Stimulated activated CD4-positive, alpha-beta T cell treated with anti-CD3 and anti-CD28 coated beads, Interleukin-4, amount 100 ng/mL, for 1 hour (primary cell): ENCODE data around the gene CHAF1A.
A peak's percentile ranks its signal among the peaks of the same experiment; 100 is the strongest.

ENCODE experiments used
- DNase-seq: peaks from one replicate; pipeline ENCODE4 v3.0.0-alpha.2; 2020

Gene CHAF1A

DNA sequence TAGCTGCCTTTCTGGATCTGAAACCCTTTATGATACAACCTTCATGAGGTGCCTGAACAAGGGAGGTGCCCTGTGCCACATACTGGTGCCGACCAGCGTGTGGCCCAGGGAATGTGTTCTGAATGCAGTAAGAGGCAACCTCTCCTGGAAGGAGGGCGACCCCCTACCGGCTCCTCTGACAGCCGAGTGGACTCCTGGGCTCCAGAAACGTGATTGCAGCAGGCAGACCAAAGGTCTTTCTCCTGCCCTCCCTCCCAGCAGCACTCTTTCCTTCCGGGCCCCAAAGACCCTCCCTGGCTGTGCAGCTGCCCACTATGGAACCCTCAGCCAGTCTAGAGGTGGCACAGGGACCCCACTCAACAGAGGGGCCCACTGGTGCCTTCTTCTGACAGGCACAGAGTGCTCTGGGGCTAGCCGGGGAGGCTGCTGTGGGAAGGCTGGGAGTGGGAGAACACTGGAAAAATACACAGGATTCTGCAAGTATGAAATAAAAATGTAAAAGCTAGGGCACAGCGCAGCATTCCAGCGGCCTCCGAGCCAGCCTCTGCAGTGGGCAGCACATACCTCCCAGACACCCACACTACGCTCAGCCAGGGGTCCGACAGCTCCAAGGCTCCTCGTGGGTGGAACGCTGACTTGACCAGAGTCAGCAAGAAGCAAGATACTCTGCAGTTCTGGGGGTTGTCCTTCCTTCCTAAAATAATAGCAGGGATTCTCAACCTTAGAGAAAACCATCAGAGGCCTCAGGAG is 17.0 kb upstream of the CHAF1A start:
- no peak for DNase-seq

DNA sequence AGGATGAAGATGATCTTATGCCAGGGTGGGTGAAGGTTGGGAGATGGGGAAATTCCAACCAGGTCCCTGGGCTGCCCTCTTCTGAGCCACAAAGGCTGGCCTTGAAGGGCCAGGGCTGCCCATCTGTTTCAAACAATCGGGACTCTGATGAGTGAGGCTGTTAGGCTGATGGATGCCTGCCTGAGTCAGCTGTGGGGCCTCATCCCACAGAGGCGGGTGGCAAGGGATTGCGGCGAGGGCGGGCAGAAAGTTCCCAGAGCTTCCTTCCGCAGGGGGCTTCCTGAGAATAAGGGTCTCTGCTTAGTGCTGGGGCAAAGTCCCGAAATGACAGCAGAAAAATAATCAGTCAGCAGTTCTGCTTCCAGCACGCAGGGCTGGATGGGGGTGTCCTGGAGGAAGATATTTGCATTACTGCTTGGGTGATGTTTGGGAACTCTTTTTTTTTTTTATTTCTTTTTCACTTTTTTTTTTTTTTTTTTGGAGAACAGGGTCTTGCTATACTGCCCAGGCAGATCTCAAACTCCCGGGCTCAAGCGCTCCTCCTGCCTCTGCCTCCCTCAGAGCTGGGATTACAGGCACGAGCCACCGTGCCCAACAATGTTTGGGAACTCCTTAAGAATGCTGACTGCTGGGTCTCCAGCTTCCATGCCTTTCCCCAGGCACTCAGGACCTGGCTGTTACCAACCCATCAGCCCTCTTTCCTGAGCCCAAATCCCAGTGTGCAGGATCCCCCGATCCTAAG is 16.2 kb upstream of the CHAF1A start:
- DNase-seq: no peak

DNA sequence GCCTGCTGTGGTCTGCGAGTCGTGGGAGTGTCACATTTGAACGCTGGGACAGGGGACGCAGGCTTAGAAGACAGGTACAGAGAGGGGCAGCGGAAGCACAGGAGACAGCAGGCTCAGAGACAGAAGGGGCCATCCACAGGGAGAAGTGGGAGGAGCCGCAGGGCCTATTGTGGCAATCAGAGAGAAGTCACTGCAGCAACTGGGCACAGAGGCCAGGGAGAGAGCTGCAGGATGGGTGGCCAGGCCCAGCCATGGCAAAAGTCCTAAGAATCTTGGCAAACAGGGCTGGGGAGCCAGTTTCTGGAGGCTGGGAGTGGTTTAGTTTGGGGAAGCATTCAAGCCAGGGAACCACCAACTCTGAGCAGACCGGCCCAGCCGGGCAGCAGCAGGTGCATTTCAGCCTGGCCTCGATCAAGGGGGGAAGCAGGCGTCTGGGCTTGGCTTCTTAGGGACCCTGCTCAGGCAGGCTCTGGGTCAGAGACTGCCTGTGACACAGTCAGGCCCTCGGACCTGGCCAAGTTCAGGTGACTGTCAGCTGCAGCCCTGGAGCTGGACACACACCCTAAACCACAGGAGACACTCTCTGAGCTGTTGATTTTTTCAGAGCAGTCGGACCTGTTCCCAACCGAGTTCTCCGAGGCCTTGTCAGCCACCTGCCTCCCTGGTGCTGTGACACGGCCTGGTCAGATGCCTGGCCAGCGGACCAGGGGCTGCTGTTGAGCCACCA is 13.9 kb upstream of the CHAF1A start:
- DNase-seq: no peak

DNA sequence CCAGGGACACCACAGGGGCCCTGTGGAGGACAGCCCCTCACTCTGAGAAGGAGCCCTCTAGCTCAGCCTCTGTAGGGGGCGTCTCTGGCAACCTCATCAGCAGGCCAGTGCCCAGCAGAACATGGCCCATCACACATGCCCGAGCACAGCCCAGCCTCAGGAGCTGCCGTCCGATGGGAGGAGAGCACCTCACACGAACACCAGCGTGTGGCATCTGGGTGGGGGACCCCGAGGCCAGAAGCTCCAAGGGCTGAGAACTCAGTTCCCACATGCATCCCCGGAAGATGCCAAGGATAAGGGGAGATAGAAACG is 13.4 kb upstream of the CHAF1A start:
- no peak for DNase-seq

DNA sequence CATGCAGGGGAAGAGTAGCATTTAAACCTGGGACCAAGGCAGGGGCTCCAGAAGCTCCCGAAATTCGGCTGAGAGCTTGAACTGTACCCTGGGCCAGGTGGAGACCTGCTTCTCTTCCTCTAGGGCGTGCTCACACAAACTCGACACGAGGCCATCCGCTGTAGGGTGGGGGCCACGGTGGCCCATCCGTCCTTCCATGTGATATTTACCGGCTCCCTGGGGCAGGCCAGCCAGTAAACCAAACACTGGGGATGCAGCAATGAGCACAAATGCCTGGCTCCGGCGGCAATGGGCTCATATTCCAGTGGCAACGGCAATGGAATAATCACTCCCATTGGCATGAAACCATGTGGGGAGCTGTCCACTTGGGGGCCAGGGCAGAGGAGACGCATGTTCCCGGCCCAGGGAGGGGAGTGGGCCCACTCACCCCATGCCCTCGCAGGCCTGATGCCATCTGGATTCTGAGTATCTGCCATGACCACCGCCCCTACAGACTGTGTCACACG is 12.9 kb upstream of the CHAF1A start:
- DNase-seq: no peak

DNA sequence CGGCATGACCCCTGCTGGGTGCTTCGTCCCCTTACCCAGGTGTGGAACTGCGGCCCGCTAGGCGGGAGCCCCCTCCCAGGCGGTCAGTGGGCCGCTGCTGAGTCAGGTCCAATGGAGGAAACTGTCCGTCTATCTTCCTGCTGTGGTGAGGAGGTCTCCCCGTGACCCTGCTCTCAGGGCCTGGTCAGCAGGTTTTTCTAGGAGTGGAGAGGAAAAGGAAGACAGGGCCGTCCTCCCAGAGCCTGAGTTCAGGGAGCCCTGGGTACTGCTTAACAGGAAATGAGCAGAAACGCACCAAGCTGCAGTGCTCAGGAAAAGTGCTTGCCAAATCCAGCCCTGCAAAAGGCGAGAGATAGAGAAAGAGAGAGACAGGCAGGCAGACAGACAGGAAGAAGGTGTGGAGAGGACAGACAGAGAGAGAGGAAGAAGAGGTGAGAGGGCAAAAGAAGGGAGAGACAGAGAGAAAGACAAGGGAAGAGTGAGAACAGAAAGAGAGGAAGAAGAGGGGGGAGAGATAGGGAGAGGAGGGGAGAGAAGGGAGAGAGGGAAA is 12.3 kb upstream of the CHAF1A start:
- DNase-seq: no peak

DNA sequence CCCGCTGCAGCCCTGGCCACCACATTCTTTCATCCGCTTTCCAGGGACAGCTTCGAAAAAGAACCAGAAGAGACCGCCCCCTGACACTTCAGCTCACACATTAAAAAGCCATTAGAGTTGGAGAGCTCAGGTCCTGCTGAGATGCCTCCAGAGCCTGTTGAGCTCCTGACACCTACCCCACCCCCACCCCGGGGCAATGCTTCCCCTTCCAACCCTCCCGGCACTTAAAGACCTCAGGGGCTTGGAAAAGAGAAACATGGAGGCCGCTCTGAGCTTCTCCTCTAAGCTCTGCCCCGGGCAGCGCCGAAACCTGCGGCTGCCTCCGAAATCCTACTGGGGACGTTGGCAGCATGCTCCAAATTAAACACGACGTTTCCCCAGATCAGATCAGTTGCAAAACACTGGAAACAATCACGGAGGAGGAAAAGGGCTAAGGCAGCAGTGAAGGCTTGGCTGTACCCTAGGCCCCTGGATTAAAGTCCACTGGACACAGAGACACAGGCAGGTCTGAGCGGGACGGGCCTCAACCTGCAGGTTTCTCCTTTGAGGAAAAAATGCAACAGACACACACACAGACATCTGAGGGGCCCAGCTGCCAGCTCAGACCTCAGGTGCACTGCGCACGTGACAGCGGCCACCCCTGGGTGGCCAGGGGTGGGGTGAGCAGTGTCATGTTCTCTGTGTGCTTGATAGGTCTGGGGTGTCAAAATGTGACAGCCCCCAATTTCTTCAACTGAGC is 11.7 kb upstream of the CHAF1A start:
- no peak for DNase-seq

DNA sequence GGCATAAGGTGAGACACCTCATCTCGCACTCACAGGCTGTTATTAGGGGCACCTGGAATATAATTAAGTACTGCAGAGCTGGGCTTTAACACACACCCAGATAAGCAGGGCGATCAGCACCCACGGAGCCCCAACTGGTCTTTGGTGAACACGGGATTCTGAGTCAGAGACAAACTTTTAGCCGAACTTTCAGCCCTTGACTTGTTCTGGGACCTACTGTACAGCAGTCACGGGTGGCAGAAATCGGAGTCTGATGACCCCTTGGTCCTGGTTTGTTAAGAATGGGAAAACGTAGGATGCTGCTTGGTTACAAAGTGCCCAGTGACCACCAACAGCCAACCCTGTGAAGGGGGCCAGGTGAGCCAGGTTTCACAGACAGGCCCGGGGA is 11.1 kb upstream of the CHAF1A start:
- no peak for DNase-seq

DNA sequence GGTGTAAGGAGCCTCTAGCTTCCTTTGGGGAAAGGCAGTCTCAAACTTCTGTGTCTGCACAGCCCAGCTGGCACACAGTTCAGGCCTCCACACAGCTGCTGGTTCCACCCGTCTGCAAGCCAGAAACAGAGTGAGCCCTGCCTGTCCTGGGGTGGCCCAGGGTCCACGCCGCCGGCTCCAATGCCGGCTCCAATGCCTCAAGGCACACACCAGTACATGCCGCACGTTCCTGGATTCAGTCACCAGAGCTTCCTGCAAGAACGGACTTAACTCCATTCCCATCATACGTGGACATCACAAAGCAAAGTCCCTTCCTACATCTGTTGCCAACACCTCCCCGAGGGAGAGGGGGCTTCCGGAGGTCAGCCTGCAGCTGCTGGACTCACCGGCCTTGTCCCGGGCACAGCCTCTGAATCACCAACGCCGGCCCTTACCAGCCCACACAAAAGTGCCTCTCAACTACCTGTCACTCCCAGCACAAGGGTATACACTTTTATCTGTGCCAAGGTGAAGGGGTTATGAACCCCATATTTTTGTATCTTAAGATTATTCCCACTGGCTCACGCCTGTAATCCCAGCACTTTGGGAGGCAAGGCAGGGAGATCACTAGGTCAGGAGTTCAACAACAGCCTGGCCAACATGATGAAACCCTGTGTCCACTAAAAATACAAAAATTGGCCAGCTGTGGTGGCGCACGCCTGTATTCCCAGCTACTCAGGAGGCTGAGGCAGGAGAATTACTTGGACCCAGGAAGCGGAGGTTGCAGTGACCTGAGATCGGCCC is 10.5 kb upstream of the CHAF1A start:
- DNase-seq: no peak

DNA sequence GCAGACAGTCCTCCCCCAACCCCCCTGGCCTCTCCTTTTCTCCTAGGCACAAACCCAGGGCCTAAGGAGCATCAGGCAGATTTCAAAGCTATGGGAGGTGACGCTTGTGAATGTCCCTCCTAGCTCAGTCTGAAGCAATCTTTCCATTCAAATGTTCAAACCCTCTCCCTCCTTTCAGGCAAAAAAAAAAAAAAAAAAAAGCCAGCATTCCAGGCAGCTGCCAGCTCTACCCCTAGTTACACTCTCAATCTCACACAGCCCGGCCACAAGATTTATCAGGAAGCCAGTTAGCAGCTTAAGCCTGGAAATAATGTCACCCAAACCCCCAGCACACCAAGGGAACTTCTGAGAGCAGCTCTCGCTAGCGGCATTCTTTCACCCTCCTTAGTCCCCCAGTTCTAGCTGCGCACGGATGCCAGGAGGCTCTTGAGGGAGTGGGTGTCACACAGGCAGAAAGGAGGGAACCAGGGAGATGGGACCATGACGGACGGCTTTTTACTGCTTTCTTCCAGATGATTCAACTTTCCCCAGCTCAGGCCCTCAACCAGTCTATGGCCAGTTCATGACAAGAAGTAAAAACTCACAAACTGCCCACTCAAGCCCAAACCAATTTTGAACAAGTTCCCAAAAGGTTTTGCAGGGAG is 8.4 kb upstream of the CHAF1A start:
- no peak for DNase-seq

DNA sequence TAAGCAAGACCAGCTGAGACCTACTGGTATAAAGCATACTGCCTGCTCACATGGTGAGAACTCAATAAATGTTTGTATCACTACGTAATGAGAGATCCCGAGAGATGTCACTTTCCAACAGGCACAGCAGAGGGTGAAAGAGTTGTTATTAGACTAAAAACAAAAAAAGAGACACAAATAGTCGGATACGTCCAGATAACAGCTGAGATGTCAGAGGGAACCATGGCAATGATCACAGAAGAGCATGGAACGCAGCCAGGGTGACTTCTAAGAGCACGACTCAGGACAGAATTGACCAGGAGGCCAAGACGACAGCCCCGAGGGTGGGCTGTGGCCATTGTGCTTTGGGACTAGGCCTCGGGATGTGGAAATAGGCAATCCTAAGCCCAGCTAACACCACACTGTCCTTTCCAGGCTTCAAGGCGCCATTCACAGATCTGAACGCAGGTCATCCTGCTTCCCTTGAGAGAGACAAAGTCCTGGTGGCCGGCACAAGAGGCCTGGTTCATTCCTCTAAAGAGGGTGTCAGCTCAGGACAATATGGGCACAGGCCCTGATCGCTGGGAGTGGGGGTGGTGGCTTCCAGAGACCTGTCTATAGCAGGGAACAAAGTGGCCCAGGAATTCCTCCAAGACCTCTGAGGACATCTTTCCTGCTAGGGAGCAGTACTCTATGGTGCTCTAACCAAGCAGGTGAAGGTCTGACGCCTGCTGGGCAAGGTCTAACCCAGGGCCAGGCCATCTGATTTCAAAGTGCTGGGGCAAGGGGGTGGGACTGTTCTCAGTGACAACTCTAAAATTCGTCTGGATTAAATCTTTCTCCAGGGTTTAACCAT is 5.3 kb upstream of the CHAF1A start:
- DNase-seq: no peak

DNA sequence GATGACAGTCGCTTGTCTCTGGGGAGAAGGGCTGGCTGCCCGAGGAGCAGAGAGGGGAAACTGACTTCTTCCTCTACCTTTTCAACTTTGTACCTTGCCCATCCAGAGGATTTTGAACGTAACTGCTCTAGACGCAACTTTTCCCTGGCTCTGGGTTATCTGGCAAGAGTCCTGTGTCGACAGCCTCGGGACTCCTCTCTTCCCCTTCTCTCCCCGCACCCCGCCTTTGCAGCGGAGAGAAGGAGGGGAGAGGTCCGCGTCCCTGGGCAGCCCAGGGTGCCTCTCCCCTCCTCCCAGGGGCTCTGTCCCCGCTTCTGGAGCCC is 2.7 kb upstream of the CHAF1A start:
- no peak for DNase-seq

DNA sequence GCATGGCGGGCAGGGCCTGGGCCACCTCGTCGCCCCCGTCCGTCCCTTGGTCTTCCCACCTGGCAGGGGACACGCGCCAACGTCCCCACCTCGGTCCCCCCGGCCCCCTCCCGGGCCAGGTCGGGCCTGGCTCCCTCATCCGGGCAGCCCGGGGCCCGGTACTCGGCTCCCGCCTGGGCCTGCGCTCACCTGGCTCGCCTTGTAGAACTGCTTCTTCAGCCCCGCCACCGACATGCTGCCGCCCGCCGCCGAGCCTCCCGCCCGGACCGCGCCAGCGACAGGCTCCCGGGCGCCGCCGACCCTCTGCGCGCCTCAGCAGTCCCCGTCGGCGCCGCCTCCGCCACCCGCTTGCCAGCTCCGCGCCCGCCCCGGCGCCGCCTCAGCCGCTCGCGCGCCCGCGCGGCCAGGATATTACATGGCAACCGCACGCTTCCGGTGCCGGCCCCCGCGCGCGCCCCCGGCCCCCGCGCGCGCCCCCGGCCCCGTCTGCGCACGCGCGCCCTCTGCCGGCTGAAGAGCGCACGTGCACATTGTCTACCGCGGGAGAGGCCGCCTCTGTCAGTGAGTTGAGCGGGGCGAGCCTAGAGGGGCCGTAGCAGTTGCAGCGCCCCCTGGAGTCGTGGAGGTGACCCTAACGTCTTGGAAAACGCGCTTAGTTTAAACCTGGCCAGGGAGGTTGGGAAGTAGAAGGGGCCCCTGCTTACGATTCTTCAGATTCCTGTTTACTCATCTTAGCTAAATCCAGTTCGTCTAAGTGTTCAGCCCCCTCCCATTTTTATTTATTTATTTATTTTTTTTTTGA is 2.1 kb upstream of the CHAF1A start, which contains the start of gene SH3GL1:
TSS of gene SH3GL1 (minus strand) at position 413 of the 802 bp plus-strand sequence. CDS start at position 234, 179 bp downstream.
- DNase-seq: peak; percentile 92

DNA sequence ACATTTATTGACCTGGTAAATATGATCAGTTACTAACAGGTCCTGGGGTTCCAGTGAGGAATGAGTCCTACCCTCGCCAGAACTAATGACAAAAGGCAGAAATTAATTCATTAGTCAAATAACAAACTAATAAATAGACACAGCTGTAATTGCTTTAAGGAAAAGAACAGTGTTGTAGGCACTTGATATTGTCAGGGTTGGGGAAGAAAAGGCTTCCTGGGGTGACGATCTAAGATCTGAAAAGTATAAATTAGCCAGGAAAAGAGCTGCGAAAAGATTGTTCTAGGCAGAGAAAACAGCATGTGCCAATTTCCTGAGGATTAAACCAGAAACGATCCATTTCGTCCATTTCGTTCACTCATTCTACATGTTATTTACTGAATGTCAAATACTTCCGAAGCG is 670 bp upstream of the CHAF1A start:
- no peak for DNase-seq

DNA sequence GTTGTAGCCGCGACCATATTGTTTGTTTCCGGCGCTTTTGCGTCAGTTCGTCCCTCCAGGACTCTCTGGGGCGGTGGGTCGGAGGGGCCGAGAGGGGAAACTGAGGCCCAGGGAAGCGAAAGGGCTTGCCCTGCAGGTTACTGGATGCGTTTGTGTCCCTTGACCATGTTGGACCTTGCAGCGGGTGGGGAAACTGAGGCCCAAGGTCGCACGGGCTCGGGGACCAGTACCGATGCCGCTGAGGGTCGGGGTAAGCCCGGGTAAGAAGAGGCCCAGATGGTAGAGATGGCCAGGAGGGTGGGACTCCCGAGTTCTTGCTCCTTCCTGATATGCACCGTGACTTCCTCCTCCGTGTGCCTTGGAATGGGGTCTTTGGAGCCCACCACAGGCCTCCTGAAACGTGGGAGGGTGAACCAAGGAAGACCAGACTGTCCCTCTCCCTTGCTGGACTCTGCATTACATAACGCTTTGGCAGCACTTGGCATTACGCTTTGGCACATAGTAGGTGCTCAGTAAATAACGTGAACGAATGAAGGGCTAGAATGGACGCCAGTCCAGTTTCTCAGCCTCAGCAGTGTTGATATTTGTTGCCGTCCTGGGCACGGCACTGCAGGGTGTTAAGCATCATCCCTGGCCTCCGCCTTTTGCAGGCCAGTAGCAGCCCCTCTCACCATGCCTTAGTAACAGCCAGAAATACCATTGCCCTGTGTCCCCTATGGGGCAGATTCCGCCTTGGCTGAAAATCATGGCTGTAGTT is 743 bp downstream of the CHAF1A start:
- DNase-seq: no peak

DNA sequence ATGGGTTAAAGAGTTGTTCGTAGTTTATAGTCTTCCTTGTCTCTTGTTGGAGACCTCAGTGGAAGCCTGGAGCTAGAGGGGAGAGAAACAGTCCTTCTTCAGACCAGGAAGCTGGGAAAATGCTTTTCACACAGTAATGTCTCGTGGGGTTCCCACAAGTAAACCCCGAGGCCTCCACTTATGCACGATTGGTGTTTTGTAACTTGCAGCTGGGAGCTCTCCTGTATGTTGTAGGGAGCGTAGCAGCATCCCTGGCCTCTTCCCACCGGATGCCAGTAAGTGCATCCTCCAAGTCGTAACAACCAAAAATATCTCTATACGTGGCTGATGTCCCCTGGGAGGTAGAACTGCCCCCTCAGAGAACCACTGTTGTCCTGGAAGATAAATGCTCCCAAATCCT is 3.5 kb downstream of the CHAF1A start:
- no peak for DNase-seq

DNA sequence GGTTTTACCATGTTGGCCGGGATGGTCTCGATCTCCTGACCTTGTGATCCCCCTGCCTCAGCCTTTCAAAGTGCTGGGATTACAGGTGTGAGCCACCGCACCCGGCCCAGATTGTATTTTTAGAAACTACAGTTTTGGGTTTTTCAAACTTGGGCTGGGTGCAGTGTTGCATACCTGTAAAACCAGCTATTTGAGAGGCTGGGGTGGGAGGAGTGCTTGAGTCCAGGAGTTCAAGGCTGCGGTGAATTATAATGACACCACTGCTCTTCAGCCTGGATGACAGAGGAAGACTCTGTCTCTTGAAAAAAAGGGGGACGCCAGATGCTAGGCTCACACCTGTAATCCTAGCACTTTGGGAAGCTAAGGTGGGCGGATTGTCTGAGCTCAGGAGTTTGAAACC is 4.2 kb downstream of the CHAF1A start:
- DNase-seq: no peak

DNA sequence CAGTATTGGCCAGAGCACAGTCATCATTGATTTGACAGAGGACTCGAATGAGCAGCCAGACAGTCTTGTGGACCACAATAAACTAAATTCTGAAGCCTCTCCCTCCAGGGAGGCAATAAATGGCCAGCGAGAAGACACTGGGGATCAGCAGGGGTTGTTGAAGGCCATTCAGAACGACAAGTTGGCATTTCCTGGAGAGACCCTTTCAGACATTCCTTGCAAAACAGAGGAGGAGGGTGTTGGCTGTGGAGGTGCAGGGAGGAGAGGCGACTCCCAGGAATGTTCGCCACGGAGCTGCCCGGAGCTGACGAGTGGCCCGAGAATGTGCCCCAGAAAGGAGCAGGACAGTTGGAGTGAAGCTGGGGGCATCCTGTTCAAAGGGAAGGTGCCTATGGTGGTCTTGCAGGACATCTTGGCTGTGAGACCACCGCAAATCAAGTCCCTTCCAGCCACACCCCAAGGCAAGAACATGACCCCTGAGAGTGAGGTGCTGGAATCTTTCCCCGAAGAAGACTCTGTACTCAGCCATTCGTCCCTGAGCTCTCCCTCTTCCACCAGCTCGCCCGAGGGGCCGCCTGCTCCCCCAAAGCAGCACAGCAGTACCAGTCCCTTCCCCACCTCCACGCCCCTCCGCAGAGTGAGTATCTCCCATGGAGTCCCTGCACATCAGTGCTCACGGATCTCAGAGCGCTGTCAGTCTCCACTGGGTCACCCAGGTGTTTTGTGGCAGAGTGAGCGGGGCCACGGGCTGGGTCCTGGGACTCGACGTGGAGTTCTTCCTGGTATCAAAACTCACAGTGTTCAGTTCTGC is 6.9 kb downstream of the CHAF1A start:
- no peak for DNase-seq
